HG02970 (cell line): ENCODE measurements around the gene MYO7A.

ENCODE experiments used
- ATAC-seq: cut with Tn5 transposase; IDR thresholded peaks from one replicate; pipeline ENCODE4 v1.9.1; 2021; ENCODE audit warnings: mild to moderate bottlenecking, moderate library complexity, moderate number of reproducible peaks; ENCODE audit not compliant: unreplicated experiment, low FRiP score

MYO7A gene

GRCh38 chr11:77208535-77208934 lies 80.5 kb downstream of the MYO7A start:
- no peak for ATAC-seq

GRCh38 chr11:77209663-77210062 lies 81.6 kb downstream of the MYO7A start:
- ATAC-seq, result no peak

GRCh38 chr11:77211040-77211451 lies 83.0 kb downstream of the MYO7A start:
- no peak for ATAC-seq

GRCh38 chr11:77211594-77212251 lies 83.7 kb downstream of the MYO7A start:
- no peak for ATAC-seq

- no peak for ATAC-seq
Observed at GRCh38 chr11:77212314-77213007, 84.4 kb downstream of the MYO7A start.

GRCh38 chr11:77213029-77213579 lies 85.1 kb downstream of the MYO7A start:
- ATAC-seq, result no peak

- no peak for ATAC-seq
Observed at GRCh38 chr11:77213589-77214428, 85.8 kb downstream of the MYO7A start.

- ATAC-seq, result no peak
Observed at GRCh38 chr11:77214557-77214956, 86.5 kb downstream of the MYO7A start.

GRCh38 chr11:77215106-77215505 lies 87.1 kb downstream of the MYO7A start:
- ATAC-seq, result no peak

GRCh38 chr11:77217156-77217555 lies 89.1 kb downstream of the MYO7A start:
- no peak for ATAC-seq

GRCh38 chr11:77223797-77224196 lies 95.8 kb downstream of the MYO7A start:
- no peak for ATAC-seq

GRCh38 chr11:77230878-77231605 lies 103.0 kb downstream of the MYO7A start:
- ATAC-seq, result no peak

- ATAC-seq, result no peak
Observed at GRCh38 chr11:77231800-77232199, 103.8 kb downstream of the MYO7A start.

GRCh38 chr11:77232242-77232641 lies 104.2 kb downstream of the MYO7A start:
- ATAC-seq, result no peak

- ATAC-seq, result no peak
Observed at GRCh38 chr11:77233011-77233410, 105.0 kb downstream of the MYO7A start.

- no peak for ATAC-seq
Observed at GRCh38 chr11:77236901-77237300, 108.9 kb downstream of the MYO7A start.

- no peak for ATAC-seq
Observed at GRCh38 chr11:77244277-77245027, 116.4 kb downstream of the MYO7A start.

- no peak for ATAC-seq
Observed at GRCh38 chr11:77249427-77249826, 121.4 kb downstream of the MYO7A start.

GRCh38 chr11:77250881-77251640 lies 123.0 kb downstream of the MYO7A start:
- no peak for ATAC-seq
